ENCODE results near the gene OSBPL6.

The OSBPL6 gene

GRCh38 chr2:178238750-178239149, 44.4 kb downstream of the OSBPL6 start:
- no peak for DNase-seq (ENCODE audit: low spot score)

DNA sequence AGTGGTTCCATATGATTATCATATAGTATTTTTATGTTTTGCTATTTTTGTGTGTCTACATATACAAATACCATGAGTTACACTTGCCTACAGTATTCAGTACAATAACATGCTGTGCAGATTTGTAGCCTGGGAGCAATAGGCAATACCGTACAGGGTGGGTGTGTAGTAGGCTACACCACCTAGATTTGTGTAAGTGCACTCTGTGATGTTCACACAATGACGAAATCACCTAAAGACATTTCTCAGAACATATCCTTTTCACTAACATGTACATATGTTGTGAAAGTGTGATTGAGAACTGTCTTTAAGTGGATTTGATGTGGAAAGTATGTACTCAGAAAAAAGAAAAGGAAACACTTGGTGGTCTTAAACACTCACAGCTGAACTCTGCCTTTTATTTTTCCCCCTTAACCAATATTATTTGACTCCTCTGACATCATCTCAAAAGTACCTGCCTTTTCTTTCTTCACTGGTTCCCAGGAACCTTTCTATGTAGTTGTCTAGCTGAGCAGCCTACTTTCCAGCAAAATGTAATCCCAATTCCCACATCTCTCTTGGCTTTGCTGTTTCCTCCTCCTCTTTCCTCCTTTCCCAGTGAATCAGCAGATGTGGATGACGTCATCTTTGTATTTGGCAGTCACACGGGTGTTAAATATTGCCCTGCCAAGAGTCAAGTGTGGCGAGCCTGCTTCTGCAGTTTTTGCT, 47.7 kb downstream of the OSBPL6 start:
- DNase-seq (ENCODE audit: low spot score): peak; percentile 87

GRCh38 chr2:178242552-178242883, 48.2 kb downstream of the OSBPL6 start:
- DNase-seq (ENCODE audit: low spot score): no peak

GRCh38 chr2:178243961-178244360, 49.6 kb downstream of the OSBPL6 start:
- DNase-seq (ENCODE audit: low spot score): no peak

DNA sequence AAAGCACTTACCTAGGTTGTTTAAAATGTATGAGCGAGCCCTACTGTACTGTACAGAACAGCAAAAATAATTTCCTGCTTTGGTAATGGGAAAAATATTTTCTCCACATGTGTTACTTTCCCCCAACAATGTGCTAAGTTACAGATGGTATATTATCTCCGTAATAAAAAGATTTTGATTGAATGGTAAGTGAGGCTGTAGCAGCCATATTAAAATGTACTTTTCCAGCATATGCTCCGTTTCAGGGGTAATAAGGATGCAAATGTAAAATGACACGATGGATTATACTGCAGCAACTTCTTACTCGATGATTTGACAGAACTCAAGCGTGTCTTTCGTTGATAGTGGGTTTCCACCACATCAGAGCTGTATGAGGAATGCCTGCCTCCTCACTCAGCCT, 50.5 kb downstream of the OSBPL6 start:
- DNase-seq (ENCODE audit: low spot score): no peak

GRCh38 chr2:178246696-178247095, 52.4 kb downstream of the OSBPL6 start:
- DNase-seq (ENCODE audit: low spot score): no peak

- DNase-seq (ENCODE audit: low spot score): no peak
Measured at GRCh38 chr2:178247250-178247649, 52.9 kb downstream of the OSBPL6 start.

GRCh38 chr2:178250429-178250828, 56.1 kb downstream of the OSBPL6 start:
- no peak for DNase-seq (ENCODE audit: low spot score)

DNA sequence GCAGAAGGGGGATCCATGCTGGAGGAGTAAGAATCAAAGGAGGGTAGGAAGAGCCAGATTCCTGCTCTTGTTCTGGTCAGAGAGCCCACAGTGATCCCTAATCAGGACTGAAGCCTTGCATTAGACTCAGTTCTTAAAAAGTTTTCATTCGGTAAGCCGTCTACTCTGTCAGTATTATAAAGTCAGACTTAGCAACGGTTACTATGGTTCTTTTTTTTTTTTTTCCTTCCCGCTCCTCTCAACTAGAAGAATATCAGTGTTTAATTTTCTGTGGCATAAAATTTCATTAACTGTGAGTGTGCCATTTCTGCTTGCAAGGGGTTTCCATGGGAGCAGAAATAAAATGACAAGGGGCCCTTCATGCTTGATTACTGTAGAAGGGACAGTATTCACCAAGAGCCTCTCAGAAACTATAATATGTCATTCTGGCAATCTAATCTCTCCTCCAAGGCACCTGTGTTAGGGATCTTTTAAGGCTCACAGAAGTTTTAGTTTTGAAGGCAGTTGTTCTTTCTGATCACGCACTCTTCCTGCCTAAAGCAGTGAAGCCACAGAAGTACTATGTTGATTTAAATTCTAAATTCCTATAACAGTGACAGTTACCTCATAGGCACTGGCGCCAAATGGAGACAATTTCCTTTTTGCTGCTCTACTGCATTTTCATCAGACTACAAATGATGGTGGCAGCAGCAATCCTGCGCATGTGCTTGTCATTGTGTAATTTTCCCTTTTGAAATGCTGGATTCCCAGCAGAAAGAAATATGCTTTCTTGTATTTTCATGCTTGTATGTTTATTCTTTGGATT, 57.0 kb downstream of the OSBPL6 start:
- no peak for DNase-seq (ENCODE audit: low spot score)

DNA sequence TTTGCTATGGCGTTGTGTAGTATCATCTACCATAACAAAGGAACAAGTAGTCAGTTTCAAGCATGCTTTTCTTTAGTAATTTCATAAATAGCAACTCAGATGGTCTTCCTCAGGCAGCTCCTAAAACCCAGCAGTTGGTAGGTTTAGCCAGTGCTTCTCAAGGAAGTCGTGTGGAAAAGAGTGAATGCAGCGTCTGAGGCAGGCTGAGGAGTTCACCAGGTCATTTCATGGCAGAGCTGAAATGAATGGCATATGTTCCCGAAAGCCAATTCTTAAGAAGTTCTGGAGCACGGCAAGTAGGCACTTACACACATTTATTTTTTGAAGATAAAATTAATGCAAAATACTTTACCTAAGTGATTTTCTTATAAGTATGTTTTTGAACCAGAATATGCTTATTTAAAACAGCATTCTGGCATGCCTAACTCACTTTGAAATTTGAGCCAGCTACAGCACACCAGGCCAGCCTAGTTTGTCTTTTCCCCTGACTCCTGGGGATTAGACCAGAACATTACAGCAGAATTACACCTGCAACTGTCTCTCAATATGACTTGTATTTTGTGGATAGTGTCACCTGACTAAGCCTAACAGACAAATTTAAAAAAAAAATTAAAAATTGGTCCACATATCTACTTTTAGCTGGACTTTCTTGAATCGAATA, 62.2 kb downstream of the OSBPL6 start:
- no peak for DNase-seq (ENCODE audit: low spot score)

GRCh38 chr2:178257127-178257526, 62.8 kb downstream of the OSBPL6 start:
- no peak for DNase-seq (ENCODE audit: low spot score)

DNA sequence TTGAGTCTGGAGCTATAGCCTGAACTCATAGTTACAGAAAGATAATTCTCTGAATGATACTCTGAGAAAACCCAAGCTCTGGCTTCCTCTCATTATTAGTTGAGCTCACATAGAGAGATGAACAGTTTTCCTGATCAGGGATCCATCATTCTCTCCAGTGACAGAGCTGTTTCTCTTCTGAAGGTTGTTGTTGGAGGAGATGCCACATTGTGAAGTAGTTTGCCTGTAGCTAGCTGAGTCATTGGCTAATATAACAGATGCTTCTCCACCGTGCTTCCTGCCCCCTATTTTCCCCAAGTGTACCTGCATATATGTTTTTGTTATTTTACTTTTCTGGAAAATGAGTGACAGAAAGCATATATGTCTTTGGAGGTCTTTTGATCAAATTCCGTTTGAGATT, 64.6 kb downstream of the OSBPL6 start:
- peak; percentile 14 for DNase-seq (ENCODE audit: low spot score)

DNA sequence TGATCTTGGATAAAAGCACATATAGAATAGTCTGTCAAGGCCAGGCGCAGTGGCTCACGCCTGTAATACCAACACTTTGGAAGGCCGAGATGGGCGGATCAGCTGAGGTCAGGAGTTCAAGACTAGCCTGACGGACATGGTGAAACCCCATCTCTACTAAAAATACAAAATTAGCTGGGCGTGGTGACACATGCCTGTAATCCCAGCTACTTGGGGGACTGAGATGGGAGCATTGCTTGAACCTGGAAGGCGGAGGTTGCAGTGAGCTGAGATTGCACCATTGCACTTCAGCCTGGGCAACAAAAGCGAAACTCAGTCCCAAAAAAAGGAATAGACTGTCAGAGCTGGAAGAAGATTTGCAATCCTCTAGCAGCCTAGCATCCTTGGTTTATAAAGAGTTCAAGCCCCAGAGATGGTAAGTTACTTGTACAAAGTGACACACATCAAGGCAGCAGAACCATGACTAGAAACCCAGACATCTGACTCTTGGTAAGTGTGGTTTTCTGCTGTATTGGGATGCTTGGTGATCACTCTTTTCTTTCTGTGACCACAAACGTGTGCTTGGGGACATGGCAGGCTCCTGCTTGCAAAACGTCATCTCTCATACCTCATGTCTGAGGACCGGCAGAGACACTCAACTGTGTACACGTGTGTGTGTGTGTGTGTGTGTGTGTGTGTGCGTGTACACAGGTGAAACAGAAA, 69.0 kb downstream of the OSBPL6 start:
- DNase-seq (ENCODE audit: low spot score): no peak

GRCh38 chr2:178264211-178264610, 69.9 kb downstream of the OSBPL6 start:
- DNase-seq (ENCODE audit: low spot score): no peak

DNA sequence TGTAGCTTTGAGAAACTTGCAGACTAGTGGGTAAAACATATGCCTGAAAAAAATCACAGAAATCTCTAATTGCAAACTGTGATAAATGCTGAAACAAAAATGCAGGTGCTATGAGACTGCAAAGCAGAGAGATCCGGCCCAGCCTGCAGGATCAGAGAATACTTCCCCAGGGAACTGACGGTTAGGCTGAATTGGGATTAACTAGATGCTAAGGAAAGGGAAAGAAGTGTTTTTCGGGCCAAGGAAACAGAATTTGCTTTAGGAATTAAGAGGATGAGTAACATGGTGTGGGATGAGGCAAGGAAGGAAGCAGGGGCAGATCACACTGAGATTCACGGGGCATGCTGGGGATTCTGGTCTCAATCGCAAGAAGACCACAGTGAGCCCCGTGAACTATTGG, 71.5 kb downstream of the OSBPL6 start:
- DNase-seq (ENCODE audit: low spot score): no peak

- no peak for DNase-seq (ENCODE audit: low spot score)
Measured at GRCh38 chr2:178266445-178266844, 72.1 kb downstream of the OSBPL6 start.

DNA sequence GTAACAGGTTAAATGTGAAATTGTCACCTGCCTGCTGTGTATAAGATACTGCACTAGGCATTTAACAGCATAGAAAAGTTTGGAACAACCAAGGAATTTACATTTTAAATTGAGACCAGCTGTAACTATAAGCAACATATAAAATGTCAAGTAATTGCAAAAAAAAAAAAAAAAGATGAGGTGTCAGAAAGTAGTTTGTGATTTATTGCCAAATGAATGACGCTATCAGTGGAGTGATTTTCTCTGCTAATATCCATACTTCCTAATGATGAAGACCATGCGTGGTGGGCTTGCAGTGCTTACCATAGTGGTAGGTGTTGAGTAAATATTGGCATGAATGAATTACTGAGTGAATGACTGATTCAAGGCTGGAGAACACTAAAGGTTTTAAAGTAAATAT, 73.3 kb downstream of the OSBPL6 start:
- no peak for DNase-seq (ENCODE audit: low spot score)

- DNase-seq (ENCODE audit: low spot score): no peak
Measured at GRCh38 chr2:178268435-178268834, 74.1 kb downstream of the OSBPL6 start.

DNA sequence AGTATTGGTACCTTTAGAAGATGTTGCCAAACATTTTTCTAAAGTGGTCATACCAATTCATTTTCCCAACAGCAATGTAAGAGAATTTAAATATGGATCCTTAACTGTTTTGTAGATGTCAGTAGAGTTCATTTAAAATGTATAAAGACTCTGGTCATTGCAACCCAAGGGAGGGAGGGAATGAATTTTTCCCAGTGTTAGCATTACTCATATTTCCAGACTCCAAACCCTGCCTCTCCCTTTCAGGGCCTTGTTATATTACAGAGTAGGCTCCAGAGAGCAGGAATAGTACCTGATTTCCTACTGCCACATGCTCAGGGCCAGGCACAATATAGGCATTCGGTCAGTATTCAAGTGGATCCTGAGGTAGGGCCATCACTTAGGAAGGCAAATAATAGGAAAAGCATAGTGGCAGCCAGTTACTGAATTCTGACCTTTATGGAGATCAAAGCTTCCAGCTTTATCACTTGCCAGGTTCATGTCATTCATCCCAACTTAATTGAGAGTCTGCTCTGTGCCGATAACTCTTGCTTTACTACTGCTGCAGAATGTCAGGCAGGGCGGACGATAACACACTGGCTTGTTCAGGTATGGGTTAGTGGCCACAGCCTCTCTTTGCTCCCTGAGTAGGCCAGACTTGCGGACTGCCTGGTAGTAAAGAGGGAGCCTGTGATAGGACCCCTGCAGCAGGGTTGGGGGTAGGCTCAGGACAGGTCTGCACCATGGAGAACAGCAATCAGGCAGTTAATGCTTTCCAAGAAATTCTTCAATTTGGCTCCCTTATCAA, 75.3 kb downstream of the OSBPL6 start:
- no peak for DNase-seq (ENCODE audit: low spot score)

GRCh38 chr2:178270338-178270737, 76.0 kb downstream of the OSBPL6 start:
- no peak for DNase-seq (ENCODE audit: low spot score)

DNA sequence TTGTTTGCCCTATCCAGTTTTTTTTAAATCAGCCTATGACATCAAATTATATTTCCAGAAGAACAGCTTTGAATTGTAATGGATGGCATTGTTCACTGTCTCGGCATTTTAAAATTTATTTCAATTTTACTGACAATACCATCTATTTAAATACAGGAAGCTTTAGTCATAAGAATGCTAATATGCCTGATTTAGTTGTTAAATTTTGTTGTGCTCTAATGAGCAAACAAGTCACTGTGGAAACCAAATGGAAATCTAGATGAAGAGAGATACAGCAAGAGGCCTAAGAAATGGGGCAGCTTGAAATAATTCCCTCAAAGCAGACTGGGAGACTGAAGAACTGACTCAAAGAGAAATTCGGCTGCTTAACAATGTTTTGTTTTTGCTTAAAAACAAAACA, 76.8 kb downstream of the OSBPL6 start:
- DNase-seq (ENCODE audit: low spot score): no peak
